ENCODE results near the gene LRP8. TPM values are rescaled to one million over a fixed set of nuclear protein-coding genes. Genes with fewer than 3 reads are reported as not detected.

The LRP8 gene
- total RNA-seq, 1 donor from 2014 or later = 4.4 TPM

DNA sequence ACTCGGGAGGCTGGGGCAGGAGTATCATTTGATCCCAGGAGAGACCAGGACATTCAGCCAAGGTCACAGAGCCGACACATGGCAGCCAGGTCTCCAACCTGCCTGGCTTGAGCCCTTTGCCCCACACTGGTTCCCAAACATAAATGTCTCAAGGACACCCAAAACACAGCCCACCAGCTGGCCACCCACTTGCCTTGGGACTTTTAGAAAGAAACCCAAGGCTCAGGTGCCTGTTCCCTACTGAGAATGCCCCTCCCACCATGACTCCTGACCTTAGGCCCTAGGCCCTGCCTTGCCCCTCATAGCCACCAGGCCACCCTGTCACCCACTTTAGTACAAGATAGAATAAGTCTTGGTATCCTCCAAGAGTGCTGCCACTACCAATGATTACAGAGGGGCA, 41.9 kb upstream of the LRP8 start:
- Mint-ChIP-seq H3K4me3 (ENCODE audit: low read depth) (no peak overlapping the region), H3K9me3 (ENCODE audit: low read depth) (no peaks in the 10 kb centered on the region), H3K4me1 (ENCODE audit: low read depth) (no peaks in the 10 kb centered on the region), H3K27ac (no peak overlapping the region), H3K27me3 (peaks cover 25% of the 10 kb centered on the region), H3K36me3 (ENCODE audit: insufficient read depth) (no peaks in the 10 kb centered on the region)
- DNase-seq (ENCODE audit: low spot score, unreplicated experiment) = no peak
- TF ChIP-seq, protein P1, sequence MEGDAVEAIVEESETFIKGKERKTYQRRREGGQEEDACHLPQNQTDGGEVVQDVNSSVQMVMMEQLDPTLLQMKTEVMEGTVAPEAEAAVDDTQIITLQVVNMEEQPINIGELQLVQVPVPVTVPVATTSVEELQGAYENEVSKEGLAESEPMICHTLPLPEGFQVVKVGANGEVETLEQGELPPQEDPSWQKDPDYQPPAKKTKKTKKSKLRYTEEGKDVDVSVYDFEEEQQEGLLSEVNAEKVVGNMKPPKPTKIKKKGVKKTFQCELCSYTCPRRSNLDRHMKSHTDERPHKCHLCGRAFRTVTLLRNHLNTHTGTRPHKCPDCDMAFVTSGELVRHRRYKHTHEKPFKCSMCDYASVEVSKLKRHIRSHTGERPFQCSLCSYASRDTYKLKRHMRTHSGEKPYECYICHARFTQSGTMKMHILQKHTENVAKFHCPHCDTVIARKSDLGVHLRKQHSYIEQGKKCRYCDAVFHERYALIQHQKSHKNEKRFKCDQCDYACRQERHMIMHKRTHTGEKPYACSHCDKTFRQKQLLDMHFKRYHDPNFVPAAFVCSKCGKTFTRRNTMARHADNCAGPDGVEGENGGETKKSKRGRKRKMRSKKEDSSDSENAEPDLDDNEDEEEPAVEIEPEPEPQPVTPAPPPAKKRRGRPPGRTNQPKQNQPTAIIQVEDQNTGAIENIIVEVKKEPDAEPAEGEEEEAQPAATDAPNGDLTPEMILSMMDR (IDR thresholded peaks at IDR 0.05; ENCODE audit: unreplicated experiment) = no peak

DNA sequence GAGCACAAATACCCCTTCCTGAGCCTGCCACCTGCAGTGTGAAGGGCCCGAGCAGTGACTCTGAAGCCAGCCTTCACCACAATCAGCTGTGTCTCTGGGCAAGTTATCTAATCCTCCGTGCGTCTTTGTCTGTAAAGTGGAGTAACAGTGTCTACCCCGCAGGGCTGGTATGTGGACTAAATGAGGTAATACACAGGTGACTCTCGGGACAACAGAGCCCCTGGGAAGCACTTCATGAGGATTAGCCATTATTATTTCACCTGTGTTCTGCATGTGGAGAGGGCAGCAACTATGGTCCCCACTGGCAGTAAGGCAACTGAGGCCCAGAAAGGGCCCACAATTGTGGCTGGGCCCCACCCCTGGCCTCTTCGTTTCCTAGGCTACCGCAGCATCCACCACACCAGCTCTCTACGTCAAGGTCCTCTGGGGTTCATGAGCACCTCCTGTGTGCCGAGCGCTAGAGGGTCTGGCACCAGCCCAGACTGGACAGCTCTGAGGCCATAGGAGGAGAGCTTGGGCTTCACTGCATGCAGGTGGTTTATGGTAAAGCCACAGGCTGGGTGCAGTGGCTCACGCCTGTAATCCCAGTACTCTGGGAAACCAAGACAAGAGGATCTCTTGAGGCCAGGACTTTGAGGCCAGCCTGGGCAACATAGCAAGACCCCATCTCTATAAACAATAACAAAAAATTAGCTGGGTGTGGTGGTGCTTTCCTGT, 41.3 kb upstream of the LRP8 start:
- Mint-ChIP-seq H3K9me3 (ENCODE audit: low read depth) (no peaks in the 10 kb centered on the region), H3K4me1 (ENCODE audit: low read depth) (no peaks in the 10 kb centered on the region), H3K27me3 (peaks cover 26% of the 10 kb centered on the region), H3K27ac (no peak overlapping the region), H3K36me3 (ENCODE audit: insufficient read depth) (no peaks in the 10 kb centered on the region), H3K4me3 (ENCODE audit: low read depth) (no peak overlapping the region)
- no peak for DNase-seq (ENCODE audit: low spot score, unreplicated experiment)
- TF ChIP-seq, protein P1 (IDR thresholded peaks at IDR 0.05; ENCODE audit: unreplicated experiment) = no peak

DNA sequence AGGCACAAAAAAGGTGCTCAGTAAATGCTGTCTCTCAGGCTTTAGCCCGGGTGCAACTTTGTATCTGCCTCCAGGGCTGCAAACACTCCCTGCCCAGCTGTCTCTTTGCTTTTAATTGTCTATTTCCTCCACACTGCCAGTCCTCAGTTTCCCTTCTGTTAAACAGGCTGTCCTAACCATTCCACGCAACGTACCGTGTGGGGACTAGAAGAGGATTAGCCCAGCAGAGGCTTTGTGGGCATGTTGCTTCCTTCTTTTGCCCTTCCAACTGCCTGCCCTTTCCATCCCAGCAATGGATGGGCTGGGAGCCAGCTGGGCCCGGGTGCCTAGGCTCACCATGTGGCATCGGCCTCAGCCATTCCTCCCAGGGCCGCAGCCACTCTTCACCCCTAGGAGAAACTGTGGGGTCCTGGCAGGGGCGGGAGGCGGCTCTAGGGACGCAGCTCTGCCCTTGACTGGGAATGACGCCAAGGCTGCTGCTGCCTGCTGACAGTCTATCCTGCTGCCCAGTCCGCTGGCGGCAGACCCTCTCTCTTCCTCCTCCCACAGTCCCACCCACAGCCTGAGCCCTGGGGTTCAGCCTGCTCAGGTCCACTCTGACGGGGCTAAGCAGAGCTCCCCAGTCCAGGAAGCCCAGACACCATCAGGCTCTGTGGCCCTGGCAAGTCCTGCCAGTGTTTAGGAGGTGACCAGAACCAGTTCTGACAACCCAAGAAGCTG, 40.6 kb upstream of the LRP8 start:
- Mint-ChIP-seq H3K9me3 (ENCODE audit: low read depth) (no peaks in the 10 kb centered on the region), H3K27ac (no peak overlapping the region), H3K4me1 (ENCODE audit: low read depth) (no peaks in the 10 kb centered on the region), H3K36me3 (ENCODE audit: insufficient read depth) (no peaks in the 10 kb centered on the region), H3K4me3 (ENCODE audit: low read depth) (no peak overlapping the region), H3K27me3 (peaks cover 27% of the 10 kb centered on the region)
- DNase-seq (ENCODE audit: low spot score, unreplicated experiment) = no peak
- TF ChIP-seq, protein P1 (IDR thresholded peaks at IDR 0.05; ENCODE audit: unreplicated experiment) = no peak

DNA sequence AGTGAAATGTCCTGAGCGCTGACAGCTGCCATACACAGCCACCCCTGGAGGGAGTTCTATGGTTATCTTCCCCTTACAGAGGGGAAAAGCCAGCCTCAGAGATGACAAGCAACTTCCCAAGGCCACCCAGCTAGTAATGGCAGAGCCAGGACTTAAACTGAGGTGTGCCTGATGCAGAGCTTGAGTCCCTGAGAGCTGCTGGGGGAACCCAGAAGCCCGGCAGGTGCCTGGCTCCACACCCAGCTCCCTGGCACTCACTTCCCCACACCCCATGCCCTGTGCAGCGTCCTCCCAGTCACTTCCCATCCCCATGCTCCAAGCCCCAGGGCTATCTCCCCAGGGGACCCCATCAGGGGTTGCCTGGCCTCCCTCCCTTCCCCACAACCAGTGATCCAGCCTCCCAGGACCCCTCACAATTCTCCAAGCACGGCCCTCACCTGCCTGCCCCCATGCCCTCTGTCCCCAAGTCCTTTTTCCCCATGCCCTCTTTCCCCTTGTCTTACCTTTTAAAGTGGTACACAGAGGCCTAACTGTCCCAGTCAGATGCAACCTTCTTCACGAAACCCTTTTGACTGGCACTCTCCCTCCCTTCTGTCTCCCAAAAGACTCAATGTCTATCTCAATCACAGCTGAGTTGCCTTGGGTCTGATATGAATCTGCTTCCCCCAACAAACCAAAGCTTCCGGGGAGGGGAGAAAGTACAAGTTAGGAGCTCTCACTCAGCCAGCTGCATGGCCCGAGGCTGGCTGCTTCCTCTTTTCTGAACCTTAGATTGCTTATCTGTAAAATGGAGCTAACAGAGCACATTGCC, 39.8 kb upstream of the LRP8 start:
- no peak for DNase-seq (ENCODE audit: low spot score, unreplicated experiment)
- H3K27ac Mint-ChIP-seq = no peak overlapping the region

More for the DNA sequence above, 39.8 kb upstream of the LRP8 start:
- Mint-ChIP-seq H3K27me3 (peaks cover 26% of the 10 kb centered on the region), H3K4me3 (ENCODE audit: low read depth) (no peak overlapping the region), H3K9me3 (ENCODE audit: low read depth) (no peaks in the 10 kb centered on the region), H3K4me1 (ENCODE audit: low read depth) (no peaks in the 10 kb centered on the region), H3K36me3 (ENCODE audit: insufficient read depth) (no peaks in the 10 kb centered on the region)
- TF ChIP-seq, protein P1 (IDR thresholded peaks at IDR 0.05; ENCODE audit: unreplicated experiment) = no peak
